IMR-90 (cell line): ENCODE measurements around the gene FCRL5.

Source experiments
- BHLHE40 ChIP-seq: fragments of 150-350 bp; IDR thresholded peaks from 2 replicates; pipeline ENCODE4 v1.6.1; 2016; ENCODE audit warnings: mild to moderate bottlenecking, low read depth, low read length
- CHD1 ChIP-seq: IDR thresholded peaks from 2 replicates; pipeline ENCODE4 v1.6.1; 2012; ENCODE audit warnings: low read depth, low read length, improper control_type of control experiment
- CTCF ChIP-seq: conservative IDR thresholded peaks from 2 replicates; pipeline ENCODE4 v1.5.1; 2012; ENCODE audit warnings: mild to moderate bottlenecking, low read depth, low read length, improper control_type of control experiment
- ELK1 ChIP-seq: fragments of 150-350 bp; IDR thresholded peaks from 2 replicates; pipeline ENCODE4 v1.6.1; 2016; ENCODE audit warnings: low read depth, mild to moderate bottlenecking, low read length, moderate library complexity, borderline replicate concordance
- FOS ChIP-seq: fragments of 150-350 bp; IDR thresholded peaks from 2 replicates; pipeline ENCODE4 v1.6.1; 2016; ENCODE audit warnings: low read depth, low read length
- NFE2L2 ChIP-seq: fragments of 150-350 bp; IDR thresholded peaks from 2 replicates; pipeline ENCODE4 v1.6.1; 2016; ENCODE audit warnings: low read depth, mild to moderate bottlenecking, low read length
- POLR2A ChIP-seq: IDR thresholded peaks from 2 replicates; pipeline ENCODE4 v1.6.1; 2012; ENCODE audit warnings: mild to moderate bottlenecking, low read depth, low read length
- RAD21 ChIP-seq: IDR thresholded peaks from 2 replicates; pipeline ENCODE4 v1.6.1; 2012; ENCODE audit warnings: low read length, improper control_type of control experiment
- RCOR1 ChIP-seq: IDR thresholded peaks from 2 replicates; pipeline ENCODE4 v1.6.1; 2012; ENCODE audit warnings: mild to moderate bottlenecking, low read length, improper control_type of control experiment; ENCODE audit not compliant: insufficient replicate concordance
- RFX5 ChIP-seq: IDR thresholded peaks from 2 replicates; pipeline ENCODE4 v1.8.0; 2012; ENCODE audit warnings: low read depth, mild to moderate bottlenecking, low read length, moderate library complexity
- SMC3 ChIP-seq: fragments of 150-350 bp; IDR thresholded peaks from 2 replicates; pipeline ENCODE4 v1.6.1; 2016; ENCODE audit warnings: low read depth, mild to moderate bottlenecking, antibody characterized with exemption, low read length, moderate library complexity
- USF2 ChIP-seq: fragments of 150-350 bp; IDR thresholded peaks from 2 replicates; pipeline ENCODE4 v1.6.1; 2017; ENCODE audit warnings: mild to moderate bottlenecking, antibody characterized with exemption, low read length, low read depth

GRCh38 chr1:157496121-157496526 lies 56.2 kb downstream of the FCRL5 start:
- TF ChIP-seq CTCF, result peak; percentile 67
- TF ChIP-seq RAD21, result peak; percentile 48
- TF ChIP-seq RCOR1, result no peak
- no peak for TF ChIP-seq POLR2A
- no peak for TF ChIP-seq BHLHE40
- peak; percentile 43 for TF ChIP-seq SMC3
- no peak for TF ChIP-seq USF2
- no peak for TF ChIP-seq RFX5
- no peak for TF ChIP-seq CHD1
- TF ChIP-seq FOS, result no peak
- TF ChIP-seq NFE2L2, result no peak
- no peak for TF ChIP-seq ELK1
